WTC11 (cell line): ENCODE measurements around the gene CLASP2. TPM values are rescaled to one million over a fixed set of nuclear protein-coding genes. Genes with fewer than 3 reads are reported as not detected.

Source experiments
- ATAC-seq: fragments of 200-7000 bp; cut with Tn5 transposase; 2 replicates; pipeline ENCODE4 v1.10.0; 2021; ENCODE audit warnings: mild to moderate bottlenecking, moderate library complexity
- CTCF ChIA-PET: fragments of 300-600 bp; sonication (Branson Sonifier 250); formaldehyde crosslinking; loops from one replicate; lab custom pipeline; 2021; ENCODE audit warnings: antibody characterized with exemption; lab: Charles Lee
- POLR2A ChIA-PET: fragments of 350-600 bp; sonication (Branson Sonifier 250); formaldehyde crosslinking; loops from one replicate; lab custom pipeline; 2021; ENCODE audit warnings: antibody characterized with exemption; lab: Charles Lee
- DNase-seq: peaks from one replicate; pipeline ENCODE4 v3.0.0; 2021; ENCODE audit warnings: low spot score
- H3K27ac Mint-ChIP-seq: 2 replicates; pipeline ENCODE4 v1.8.0; 2021; ENCODE audit warnings: mixed read lengths
- H3K27me3 Mint-ChIP-seq: 2 replicates; pipeline ENCODE4 v1.8.0; 2021; ENCODE audit warnings: low read depth, mild to moderate bottlenecking, moderate library complexity, mixed read lengths
- H3K36me3 Mint-ChIP-seq: 2 replicates; pipeline ENCODE4 v1.8.0; 2021; ENCODE audit warnings: mixed read lengths
- H3K4me1 Mint-ChIP-seq: 2 replicates; pipeline ENCODE4 v1.8.0; 2022; ENCODE audit warnings: mixed read lengths
- H3K4me3 Mint-ChIP-seq: 2 replicates; pipeline ENCODE4 v1.8.0; 2021; ENCODE audit warnings: mild to moderate bottlenecking, moderate library complexity, mixed read lengths
- H3K9me3 Mint-ChIP-seq: 2 replicates; pipeline ENCODE4 v1.8.0; 2021; ENCODE audit warnings: mixed read lengths
- ESRRA ChIP-seq: sonication (generic); formaldehyde crosslinking; IDR thresholded peaks from 2 replicates; pipeline ENCODE4 v1.8.1; 2022; ENCODE audit warnings: mild to moderate bottlenecking, missing genetic modification reagents, borderline replicate concordance
- FOXJ3 ChIP-seq: sonication (generic); formaldehyde crosslinking; IDR thresholded peaks from 2 replicates; pipeline ENCODE4 v1.9.0; 2021; ENCODE audit warnings: missing genetic modification reagents, mild to moderate bottlenecking, borderline replicate concordance
- FOXP1 ChIP-seq: sonication (generic); formaldehyde crosslinking; IDR thresholded peaks from 2 replicates; pipeline ENCODE4 v1.8.0; 2022; ENCODE audit warnings: missing genetic modification reagents, mild to moderate bottlenecking, moderate library complexity, borderline replicate concordance
- KAT7 ChIP-seq: sonication (generic); formaldehyde crosslinking; IDR thresholded peaks from 2 replicates; pipeline ENCODE4 v1.8.1; 2023; ENCODE audit warnings: missing genetic modification reagents, mild to moderate bottlenecking, borderline replicate concordance
- NFE2L1 ChIP-seq: sonication (generic); formaldehyde crosslinking; IDR thresholded peaks from 2 replicates; pipeline ENCODE4 v1.8.1; 2023; ENCODE audit warnings: missing genetic modification reagents
- ZNF138 ChIP-seq: sonication (generic); formaldehyde crosslinking; conservative IDR thresholded peaks from 2 replicates; pipeline ENCODE4 v1.8.1; 2022; ENCODE audit warnings: mild to moderate bottlenecking, moderate library complexity, missing genetic modification reagents
- ZNF219 ChIP-seq: sonication (generic); formaldehyde crosslinking; IDR thresholded peaks from 2 replicates; pipeline ENCODE4 v1.8.0; 2023; ENCODE audit warnings: missing genetic modification reagents, mild to moderate bottlenecking, borderline replicate concordance
- ZNF671 ChIP-seq: fragments of 250-450 bp; sonication (Bioruptor Pico); IDR thresholded peaks from 2 replicates; pipeline ENCODE4 v1.8.0; 2021; ENCODE audit warnings: mild to moderate bottlenecking
- total RNA-seq: library from RNA; stranded (reverse); gene quantifications from 3 replicates; pipeline ENCODE4 v1.2.3, GENCODE V29; 2021
- TF ChIP-seq, protein P1 (sequence below): sonication (generic); formaldehyde crosslinking; IDR thresholded peaks from 2 replicates; pipeline ENCODE4 v1.8.0; 2023; ENCODE audit warnings: missing genetic modification reagents, mild to moderate bottlenecking, borderline replicate concordance
- TF ChIP-seq, protein P2 (sequence below): sonication (generic); formaldehyde crosslinking; IDR thresholded peaks from 2 replicates; pipeline ENCODE4 v1.8.0; 2022; ENCODE audit warnings: missing genetic modification reagents
- TF ChIP-seq, protein P3 (sequence below): sonication (generic); formaldehyde crosslinking; IDR thresholded peaks from 2 replicates; pipeline ENCODE4 v1.8.0; 2022; ENCODE audit warnings: mild to moderate bottlenecking, missing genetic modification reagents
- TF ChIP-seq, protein P4 (sequence below): fragments of 250-450 bp; sonication (Bioruptor Pico); IDR thresholded peaks from 2 replicates; pipeline ENCODE4 v1.9.0; 2021; ENCODE audit warnings: mild to moderate bottlenecking
- TF ChIP-seq, protein P5 (sequence below): sonication (generic); formaldehyde crosslinking; IDR thresholded peaks from 2 replicates; pipeline ENCODE4 v1.8.1; 2022; ENCODE audit warnings: mild to moderate bottlenecking, moderate library complexity, missing genetic modification reagents

CLASP2 gene
- total RNA-seq, 1 experiment from 2014 or later, result 56.7 TPM

DNA sequence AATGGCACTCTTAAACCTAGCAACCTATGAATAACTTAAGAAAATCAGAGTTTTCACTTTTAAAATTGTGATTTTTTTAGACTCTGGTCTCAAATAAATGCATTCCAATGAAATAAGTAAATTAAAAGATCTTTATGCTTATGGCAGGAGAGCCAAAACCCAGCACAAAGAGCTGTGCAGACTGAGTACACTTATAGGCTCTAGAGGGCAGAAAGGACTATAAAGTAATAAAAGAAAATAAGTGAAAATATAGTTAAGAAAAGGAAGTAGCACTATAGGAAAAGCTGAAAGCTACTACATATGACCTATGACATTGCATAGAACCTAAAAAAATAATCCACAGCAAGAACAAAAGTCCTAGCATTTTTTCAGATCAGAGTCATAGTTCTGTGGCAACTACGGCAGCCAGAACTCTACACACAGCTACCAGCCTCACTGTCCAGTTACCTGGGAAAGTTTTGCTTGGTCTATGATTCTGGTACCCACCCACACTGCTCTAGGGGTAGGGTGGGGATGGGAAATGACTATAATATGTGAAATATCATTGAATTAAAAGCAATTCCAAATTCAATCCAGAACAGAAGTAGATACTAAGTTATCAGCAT is 30.5 kb downstream of the CLASP2 start (continued):
- TF ChIP-seq, protein P1, sequence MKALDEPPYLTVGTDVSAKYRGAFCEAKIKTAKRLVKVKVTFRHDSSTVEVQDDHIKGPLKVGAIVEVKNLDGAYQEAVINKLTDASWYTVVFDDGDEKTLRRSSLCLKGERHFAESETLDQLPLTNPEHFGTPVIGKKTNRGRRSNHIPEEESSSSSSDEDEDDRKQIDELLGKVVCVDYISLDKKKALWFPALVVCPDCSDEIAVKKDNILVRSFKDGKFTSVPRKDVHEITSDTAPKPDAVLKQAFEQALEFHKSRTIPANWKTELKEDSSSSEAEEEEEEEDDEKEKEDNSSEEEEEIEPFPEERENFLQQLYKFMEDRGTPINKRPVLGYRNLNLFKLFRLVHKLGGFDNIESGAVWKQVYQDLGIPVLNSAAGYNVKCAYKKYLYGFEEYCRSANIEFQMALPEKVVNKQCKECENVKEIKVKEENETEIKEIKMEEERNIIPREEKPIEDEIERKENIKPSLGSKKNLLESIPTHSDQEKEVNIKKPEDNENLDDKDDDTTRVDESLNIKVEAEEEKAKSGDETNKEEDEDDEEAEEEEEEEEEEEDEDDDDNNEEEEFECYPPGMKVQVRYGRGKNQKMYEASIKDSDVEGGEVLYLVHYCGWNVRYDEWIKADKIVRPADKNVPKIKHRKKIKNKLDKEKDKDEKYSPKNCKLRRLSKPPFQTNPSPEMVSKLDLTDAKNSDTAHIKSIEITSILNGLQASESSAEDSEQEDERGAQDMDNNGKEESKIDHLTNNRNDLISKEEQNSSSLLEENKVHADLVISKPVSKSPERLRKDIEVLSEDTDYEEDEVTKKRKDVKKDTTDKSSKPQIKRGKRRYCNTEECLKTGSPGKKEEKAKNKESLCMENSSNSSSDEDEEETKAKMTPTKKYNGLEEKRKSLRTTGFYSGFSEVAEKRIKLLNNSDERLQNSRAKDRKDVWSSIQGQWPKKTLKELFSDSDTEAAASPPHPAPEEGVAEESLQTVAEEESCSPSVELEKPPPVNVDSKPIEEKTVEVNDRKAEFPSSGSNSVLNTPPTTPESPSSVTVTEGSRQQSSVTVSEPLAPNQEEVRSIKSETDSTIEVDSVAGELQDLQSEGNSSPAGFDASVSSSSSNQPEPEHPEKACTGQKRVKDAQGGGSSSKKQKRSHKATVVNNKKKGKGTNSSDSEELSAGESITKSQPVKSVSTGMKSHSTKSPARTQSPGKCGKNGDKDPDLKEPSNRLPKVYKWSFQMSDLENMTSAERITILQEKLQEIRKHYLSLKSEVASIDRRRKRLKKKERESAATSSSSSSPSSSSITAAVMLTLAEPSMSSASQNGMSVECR, result no peak
- TF ChIP-seq, protein P2, sequence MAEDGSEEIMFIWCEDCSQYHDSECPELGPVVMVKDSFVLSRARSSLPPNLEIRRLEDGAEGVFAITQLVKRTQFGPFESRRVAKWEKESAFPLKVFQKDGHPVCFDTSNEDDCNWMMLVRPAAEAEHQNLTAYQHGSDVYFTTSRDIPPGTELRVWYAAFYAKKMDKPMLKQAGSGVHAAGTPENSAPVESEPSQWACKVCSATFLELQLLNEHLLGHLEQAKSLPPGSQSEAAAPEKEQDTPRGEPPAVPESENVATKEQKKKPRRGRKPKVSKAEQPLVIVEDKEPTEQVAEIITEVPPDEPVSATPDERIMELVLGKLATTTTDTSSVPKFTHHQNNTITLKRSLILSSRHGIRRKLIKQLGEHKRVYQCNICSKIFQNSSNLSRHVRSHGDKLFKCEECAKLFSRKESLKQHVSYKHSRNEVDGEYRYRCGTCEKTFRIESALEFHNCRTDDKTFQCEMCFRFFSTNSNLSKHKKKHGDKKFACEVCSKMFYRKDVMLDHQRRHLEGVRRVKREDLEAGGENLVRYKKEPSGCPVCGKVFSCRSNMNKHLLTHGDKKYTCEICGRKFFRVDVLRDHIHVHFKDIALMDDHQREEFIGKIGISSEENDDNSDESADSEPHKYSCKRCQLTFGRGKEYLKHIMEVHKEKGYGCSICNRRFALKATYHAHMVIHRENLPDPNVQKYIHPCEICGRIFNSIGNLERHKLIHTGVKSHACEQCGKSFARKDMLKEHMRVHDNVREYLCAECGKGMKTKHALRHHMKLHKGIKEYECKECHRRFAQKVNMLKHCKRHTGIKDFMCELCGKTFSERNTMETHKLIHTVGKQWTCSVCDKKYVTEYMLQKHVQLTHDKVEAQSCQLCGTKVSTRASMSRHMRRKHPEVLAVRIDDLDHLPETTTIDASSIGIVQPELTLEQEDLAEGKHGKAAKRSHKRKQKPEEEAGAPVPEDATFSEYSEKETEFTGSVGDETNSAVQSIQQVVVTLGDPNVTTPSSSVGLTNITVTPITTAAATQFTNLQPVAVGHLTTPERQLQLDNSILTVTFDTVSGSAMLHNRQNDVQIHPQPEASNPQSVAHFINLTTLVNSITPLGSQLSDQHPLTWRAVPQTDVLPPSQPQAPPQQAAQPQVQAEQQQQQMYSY (CRISPR knock-in tag), result no peak
- TF ChIP-seq, protein P3, sequence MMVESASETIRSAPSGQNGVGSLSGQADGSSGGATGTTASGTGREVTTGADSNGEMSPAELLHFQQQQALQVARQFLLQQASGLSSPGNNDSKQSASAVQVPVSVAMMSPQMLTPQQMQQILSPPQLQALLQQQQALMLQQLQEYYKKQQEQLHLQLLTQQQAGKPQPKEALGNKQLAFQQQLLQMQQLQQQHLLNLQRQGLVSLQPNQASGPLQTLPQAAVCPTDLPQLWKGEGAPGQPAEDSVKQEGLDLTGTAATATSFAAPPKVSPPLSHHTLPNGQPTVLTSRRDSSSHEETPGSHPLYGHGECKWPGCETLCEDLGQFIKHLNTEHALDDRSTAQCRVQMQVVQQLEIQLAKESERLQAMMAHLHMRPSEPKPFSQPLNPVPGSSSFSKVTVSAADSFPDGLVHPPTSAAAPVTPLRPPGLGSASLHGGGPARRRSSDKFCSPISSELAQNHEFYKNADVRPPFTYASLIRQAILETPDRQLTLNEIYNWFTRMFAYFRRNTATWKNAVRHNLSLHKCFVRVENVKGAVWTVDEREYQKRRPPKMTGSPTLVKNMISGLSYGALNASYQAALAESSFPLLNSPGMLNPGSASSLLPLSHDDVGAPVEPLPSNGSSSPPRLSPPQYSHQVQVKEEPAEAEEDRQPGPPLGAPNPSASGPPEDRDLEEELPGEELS (CRISPR knock-in tag), result no peak

DNA sequence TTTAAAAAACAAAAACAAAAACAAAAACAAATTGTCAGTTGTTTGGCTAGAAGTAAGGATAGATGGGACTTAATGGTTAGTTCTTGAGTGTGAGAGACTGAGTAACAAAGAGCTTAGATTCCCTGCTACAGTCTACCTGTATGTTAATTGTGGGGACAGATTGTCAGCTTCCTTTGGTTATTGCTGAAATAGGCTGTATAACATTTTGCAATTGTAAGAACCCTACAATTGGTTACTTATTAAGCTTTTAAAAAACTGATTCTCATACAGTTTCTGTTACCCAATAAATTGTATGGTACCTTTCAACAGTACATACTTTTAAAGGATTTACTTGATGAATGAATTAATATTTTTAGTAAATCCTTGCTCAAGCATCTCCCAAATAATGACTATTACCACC is 35.3 kb downstream of the CLASP2 start:
- ChIA-PET CTCF (interaction anchor here (1.3 kb wide), 1 partner anchor 106 kb away, joined by 3 read pairs; no protein-coding TSS in a partner anchor), POLR2A (no interaction called here)
- Mint-ChIP-seq H3K27ac (peak overlapping the region; percentile 78; the same call in 1 of the 2 replicates), H3K9me3 (peaks cover 11% of the 10 kb centered on the region), H3K4me3 (no peak overlapping the region), H3K36me3 (peaks cover 29% of the 10 kb centered on the region), H3K27me3 (no peaks in the 10 kb centered on the region), H3K4me1 (peaks cover 11% of the 10 kb centered on the region)
- TF ChIP-seq ZNF671 (CRISPR knock-in tag) (no peak), NFE2L1 (CRISPR knock-in tag) (no peak), ZNF219 (no peak), FOXJ3 (CRISPR knock-in tag) (no peak), ZNF138 (CRISPR knock-in tag) (no peak), FOXP1 (CRISPR knock-in tag) (no peak), KAT7 (CRISPR knock-in tag) (no peak), ESRRA (CRISPR knock-in tag) (no peak)
- TF ChIP-seq, protein P4, sequence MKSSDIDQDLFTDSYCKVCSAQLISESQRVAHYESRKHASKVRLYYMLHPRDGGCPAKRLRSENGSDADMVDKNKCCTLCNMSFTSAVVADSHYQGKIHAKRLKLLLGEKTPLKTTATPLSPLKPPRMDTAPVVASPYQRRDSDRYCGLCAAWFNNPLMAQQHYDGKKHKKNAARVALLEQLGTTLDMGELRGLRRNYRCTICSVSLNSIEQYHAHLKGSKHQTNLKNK (CRISPR knock-in tag), result no peak
- TF ChIP-seq, protein P5, sequence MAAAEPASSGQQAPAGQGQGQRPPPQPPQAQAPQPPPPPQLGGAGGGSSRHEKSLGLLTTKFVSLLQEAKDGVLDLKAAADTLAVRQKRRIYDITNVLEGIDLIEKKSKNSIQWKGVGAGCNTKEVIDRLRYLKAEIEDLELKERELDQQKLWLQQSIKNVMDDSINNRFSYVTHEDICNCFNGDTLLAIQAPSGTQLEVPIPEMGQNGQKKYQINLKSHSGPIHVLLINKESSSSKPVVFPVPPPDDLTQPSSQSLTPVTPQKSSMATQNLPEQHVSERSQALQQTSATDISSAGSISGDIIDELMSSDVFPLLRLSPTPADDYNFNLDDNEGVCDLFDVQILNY (CRISPR knock-in tag), result no peak
- DNase-seq (no peak), ATAC-seq (no peak)
